SK-N-SH treated with all-trans-retinoic acid at 6 μM for 48 hours (cell line): ENCODE measurements around the gene BRI3.

Experiments
- BACH2 ChIP-seq: fragments of 250-450 bp; sonication (Bioruptor Pico); IDR thresholded peaks from 2 replicates; pipeline ENCODE4 v1.9.0; 2021; ENCODE audit warnings: mild to moderate bottlenecking, borderline replicate concordance
- ESRRG ChIP-seq: fragments of 250-450 bp; sonication (Bioruptor Pico); IDR thresholded peaks from 2 replicates; pipeline ENCODE4 v1.6.1; 2021; ENCODE audit warnings: mild to moderate bottlenecking
- GLIS3 ChIP-seq: fragments of 250-450 bp; sonication (Bioruptor Pico); IDR thresholded peaks from 2 replicates; pipeline ENCODE4 v1.5.0; 2020; ENCODE audit warnings: mild to moderate bottlenecking, moderate library complexity
- OSR1 ChIP-seq: fragments of 250-450 bp; sonication (Bioruptor Pico); IDR thresholded peaks from 2 replicates; pipeline ENCODE4 v1.8.0; 2022; ENCODE audit warnings: moderate library complexity, mild to moderate bottlenecking, inconsistent platforms
- RARB ChIP-seq: fragments of 250-450 bp; sonication (Bioruptor Pico); IDR thresholded peaks from 2 replicates; pipeline ENCODE4 v1.8.0; 2021; ENCODE audit warnings: mild to moderate bottlenecking, moderate library complexity
- TSHZ2 ChIP-seq: fragments of 250-450 bp; sonication (Bioruptor Pico); IDR thresholded peaks from 2 replicates; pipeline ENCODE4 v1.5.0; 2020; ENCODE audit warnings: mild to moderate bottlenecking, moderate library complexity
- ZC3H10 ChIP-seq: fragments of 250-450 bp; sonication (Bioruptor Pico); IDR thresholded peaks from 2 replicates; pipeline ENCODE4 v1.5.1; 2021; ENCODE audit warnings: mild to moderate bottlenecking, moderate library complexity
- ZFP3 ChIP-seq: fragments of 250-450 bp; sonication (Bioruptor Pico); IDR thresholded peaks from 2 replicates; pipeline ENCODE4 v1.5.0; 2020; ENCODE audit warnings: mild to moderate bottlenecking, moderate library complexity
- ZFP30 ChIP-seq: fragments of 450-650 bp; formaldehyde crosslinking; IDR thresholded peaks from 2 replicates; pipeline ENCODE4 v1.5.0; 2022; ENCODE audit warnings: mild to moderate bottlenecking, moderate library complexity
- ZNF565 ChIP-seq: fragments of 450-650 bp; formaldehyde crosslinking; conservative IDR thresholded peaks from 2 replicates; pipeline ENCODE4 v1.5.0; 2020; ENCODE audit warnings: low read depth, mild to moderate bottlenecking, moderate library complexity

GRCh38 chr7:98242342-98242741, 39.1 kb upstream of the BRI3 start:
- no peak for TF ChIP-seq ZFP30 (CRISPR knock-in tag)
- TF ChIP-seq ZNF565 (CRISPR knock-in tag) = no peak
- no peak for TF ChIP-seq ESRRG
- TF ChIP-seq GLIS3 (CRISPR knock-in tag) = no peak
- no peak for TF ChIP-seq RARB (CRISPR knock-in tag)
- no peak for TF ChIP-seq BACH2
- no peak for TF ChIP-seq TSHZ2 (CRISPR knock-in tag)
- TF ChIP-seq ZFP3 (CRISPR knock-in tag) = no peak
- no peak for TF ChIP-seq OSR1 (CRISPR knock-in tag)
- TF ChIP-seq ZC3H10 = no peak
